MCF 10A (cell line): Measurements from ENCODE around the gene KIAA0753. TPM values are rescaled to one million over a fixed set of nuclear protein-coding genes. Genes with fewer than 3 reads are reported as not detected.

Source experiments
- BruUV-seq: library from RNA; stranded (reverse); fragments of 400-500 nt; replicated peaks from 2 replicates; lab custom pipeline; 2021; lab: Mats Ljungman, UMichigan
- CTCF ChIA-PET: fragments of 300-600 bp; sonication (Branson Sonifier 250); formaldehyde crosslinking; extraction: SDS; loops from one replicate; lab custom pipeline; 2021; ENCODE audit warnings: antibody characterized with exemption, inconsistent platforms; lab: Yijun Ruan, JAX
- POLR2A ChIA-PET: fragments of 300-600, 350-650 bp; sonication (Branson Sonifier 250); formaldehyde crosslinking; extraction: SDS; loops from one replicate; lab custom pipeline; 2020; ENCODE audit warnings: antibody characterized with exemption, inconsistent platforms; lab: Yijun Ruan, JAX
- DNase-seq: peaks from one replicate; pipeline ENCODE4 v3.0.0-alpha.2; 2018; ENCODE audit not compliant: unreplicated experiment
- H3K27ac Mint-ChIP-seq: one replicate; pipeline ENCODE4 v1.8.0; 2022; ENCODE audit warnings: mild to moderate bottlenecking, low read depth, mixed read lengths; ENCODE audit not compliant: unreplicated experiment
- H3K27me3 Mint-ChIP-seq: one replicate; pipeline ENCODE4 v1.8.0; 2022; ENCODE audit warnings: mixed read lengths; ENCODE audit not compliant: insufficient read depth, unreplicated experiment
- H3K36me3 Mint-ChIP-seq: one replicate; pipeline ENCODE4 v1.8.0; 2022; ENCODE audit warnings: mild to moderate bottlenecking, moderate library complexity, mixed read lengths; ENCODE audit not compliant: insufficient read depth, unreplicated experiment
- H3K4me1 Mint-ChIP-seq: one replicate; pipeline ENCODE4 v1.8.0; 2022; ENCODE audit warnings: mixed read lengths; ENCODE audit not compliant: insufficient read depth, unreplicated experiment
- H3K4me3 Mint-ChIP-seq: one replicate; pipeline ENCODE4 v1.8.0; 2022; ENCODE audit warnings: mild to moderate bottlenecking, moderate library complexity, mixed read lengths; ENCODE audit not compliant: unreplicated experiment
- H3K9me3 Mint-ChIP-seq: one replicate; pipeline ENCODE4 v1.8.0; 2022; ENCODE audit warnings: mixed read lengths; ENCODE audit not compliant: unreplicated experiment
- intact Hi-C: fragments of 100-400 bp; cut with micrococcal nuclease; formaldehyde crosslinking; loops from 2 replicates; pipeline ENCODE4 v1.14.1; 2022
- total RNA-seq: library from RNA; stranded (reverse); gene quantifications from 2 replicates; pipeline ENCODE4 v1.2.3, GENCODE V29; 2022
- TF ChIP-seq, protein P1 (sequence below): fragments of 200-600 bp; IDR thresholded peaks from one replicate; pipeline ENCODE4 v1.8.0; 2022; ENCODE audit warnings: antibody characterized with exemption, mild to moderate bottlenecking; ENCODE audit not compliant: unreplicated experiment

Gene KIAA0753
- total RNA-seq, 1 experiment from 2014 or later: 22.8 TPM

GRCh38 chr17:6548578-6549330, 91.8 kb downstream of the KIAA0753 start:
- Mint-ChIP-seq H3K4me3 (no peak overlapping the region), H3K27me3 (no peaks in the 10 kb centered on the region), H3K36me3 (peaks cover 4% of the 10 kb centered on the region), H3K9me3 (no peaks in the 10 kb centered on the region), H3K4me1 (peaks cover 42% of the 10 kb centered on the region), H3K27ac (no peak overlapping the region)
- CTCF ChIA-PET: interaction anchor here (0.7 to 1.0 kb wide), 3 partner anchors 9 to 77 kb away, joined by 3 read pairs; no protein-coding TSS in a partner anchor
- intact Hi-C loops: no loop called here
- DNase-seq: no peak
- TF ChIP-seq, protein P1, sequence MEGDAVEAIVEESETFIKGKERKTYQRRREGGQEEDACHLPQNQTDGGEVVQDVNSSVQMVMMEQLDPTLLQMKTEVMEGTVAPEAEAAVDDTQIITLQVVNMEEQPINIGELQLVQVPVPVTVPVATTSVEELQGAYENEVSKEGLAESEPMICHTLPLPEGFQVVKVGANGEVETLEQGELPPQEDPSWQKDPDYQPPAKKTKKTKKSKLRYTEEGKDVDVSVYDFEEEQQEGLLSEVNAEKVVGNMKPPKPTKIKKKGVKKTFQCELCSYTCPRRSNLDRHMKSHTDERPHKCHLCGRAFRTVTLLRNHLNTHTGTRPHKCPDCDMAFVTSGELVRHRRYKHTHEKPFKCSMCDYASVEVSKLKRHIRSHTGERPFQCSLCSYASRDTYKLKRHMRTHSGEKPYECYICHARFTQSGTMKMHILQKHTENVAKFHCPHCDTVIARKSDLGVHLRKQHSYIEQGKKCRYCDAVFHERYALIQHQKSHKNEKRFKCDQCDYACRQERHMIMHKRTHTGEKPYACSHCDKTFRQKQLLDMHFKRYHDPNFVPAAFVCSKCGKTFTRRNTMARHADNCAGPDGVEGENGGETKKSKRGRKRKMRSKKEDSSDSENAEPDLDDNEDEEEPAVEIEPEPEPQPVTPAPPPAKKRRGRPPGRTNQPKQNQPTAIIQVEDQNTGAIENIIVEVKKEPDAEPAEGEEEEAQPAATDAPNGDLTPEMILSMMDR: no peak
- POLR2A ChIA-PET: interaction anchor here (0.8 to 6.3 kb wide), 2 partner anchors 17 to 42 kb away, joined by 3 to 45 read pairs; no protein-coding TSS in a partner anchor
- no TSS peak for BruUV-seq

GRCh38 chr17:6548034-6548433, 92.5 kb downstream of the KIAA0753 start:
- Mint-ChIP-seq H3K27me3 (no peaks in the 10 kb centered on the region), H3K4me1 (peaks cover 37% of the 10 kb centered on the region), H3K36me3 (peaks cover 4% of the 10 kb centered on the region), H3K27ac (no peak overlapping the region), H3K9me3 (no peaks in the 10 kb centered on the region), H3K4me3 (no peak overlapping the region)
- CTCF ChIA-PET: interaction anchor here (0.6 to 1.0 kb wide), 3 partner anchors 8 to 76 kb away, joined by 3 read pairs; no protein-coding TSS in a partner anchor
- intact Hi-C loops: no loop called here
- POLR2A ChIA-PET: interaction anchor here (0.8 to 6.3 kb wide), 2 partner anchors 18 to 41 kb away, joined by 3 to 45 read pairs; no protein-coding TSS in a partner anchor
- BruUV-seq: no TSS peak
- TF ChIP-seq, protein P1: no peak
- DNase-seq: no peak

DNA sequence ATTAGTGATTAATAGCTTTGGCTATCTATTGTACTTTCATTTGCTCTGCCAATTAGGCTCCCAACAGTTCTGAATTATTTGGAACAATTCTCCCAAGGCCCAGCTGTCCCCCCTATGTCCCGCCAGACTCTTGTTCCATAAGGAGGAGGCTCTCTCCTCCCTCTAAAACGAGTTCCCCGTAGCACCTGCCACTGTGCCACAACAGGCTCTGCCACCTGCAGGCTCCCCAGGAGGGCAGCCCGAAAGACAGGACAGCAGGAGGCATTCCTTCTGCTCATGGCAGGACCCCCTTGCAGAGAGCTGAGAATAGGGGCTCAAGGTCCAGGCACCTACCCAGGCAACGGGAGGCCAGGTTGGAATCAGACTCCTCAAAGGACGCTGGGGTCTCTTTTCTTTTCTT, 93.2 kb downstream of the KIAA0753 start:
- CTCF ChIA-PET: interaction anchor here (0.5 to 0.6 kb wide), 2 partner anchors 22 to 102 kb away, joined by 3 read pairs; no protein-coding TSS in a partner anchor
- BruUV-seq: no TSS peak
- Mint-ChIP-seq H3K36me3 (peaks cover 7% of the 10 kb centered on the region), H3K27me3 (no peaks in the 10 kb centered on the region), H3K9me3 (no peaks in the 10 kb centered on the region), H3K27ac (no peak overlapping the region), H3K4me1 (peaks cover 31% of the 10 kb centered on the region), H3K4me3 (no peak overlapping the region)
- POLR2A ChIA-PET: no interaction called here
- intact Hi-C loops: no loop called here
- no peak for DNase-seq
- TF ChIP-seq, protein P1: no peak

DNA sequence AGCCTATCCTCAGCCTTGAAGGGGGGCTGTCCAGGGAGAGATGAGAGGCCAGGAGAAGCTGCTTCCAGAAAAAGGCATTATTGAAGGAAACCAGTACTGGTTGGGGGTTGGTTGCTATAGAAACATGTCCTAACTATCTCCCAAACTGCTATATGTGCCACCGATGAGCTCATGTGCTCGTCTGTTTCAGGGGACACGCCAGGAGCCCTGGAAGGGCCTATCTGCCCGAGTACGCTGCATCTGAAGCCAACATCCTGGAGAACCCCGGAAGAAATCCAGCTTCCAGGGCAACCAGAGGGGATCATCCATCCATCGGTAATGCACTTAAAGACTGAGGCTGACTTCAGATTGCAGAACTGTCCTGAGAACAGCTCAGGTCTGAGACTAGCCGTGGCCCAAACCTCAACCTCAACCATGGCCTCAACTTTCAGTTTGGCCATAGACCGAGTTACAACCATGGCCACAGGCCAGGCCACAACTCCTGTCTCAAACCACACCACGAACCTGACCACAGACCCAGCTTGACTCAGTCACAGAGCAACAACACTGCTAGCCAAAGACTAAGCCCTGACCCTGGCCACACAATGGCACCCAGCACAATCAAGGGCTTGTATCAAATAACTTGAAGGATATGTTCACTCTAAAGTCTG, 94.3 kb downstream of the KIAA0753 start:
- BruUV-seq: no TSS peak
- H3K27me3 Mint-ChIP-seq: no peaks in the 10 kb centered on the region
- ChIA-PET CTCF (no interaction called here), POLR2A (interaction anchor here (0.6 kb wide), 1 partner anchor 57 kb away, joined by 3 read pairs; no protein-coding TSS in a partner anchor)
- H3K36me3 Mint-ChIP-seq: peaks cover 8% of the 10 kb centered on the region
- H3K27ac Mint-ChIP-seq: no peak overlapping the region
- no peaks in the 10 kb centered on the region for H3K9me3 Mint-ChIP-seq
- H3K4me1 Mint-ChIP-seq: peaks cover 20% of the 10 kb centered on the region
- intact Hi-C loops: no loop called here
- peak; percentile 39 for DNase-seq
- H3K4me3 Mint-ChIP-seq: no peak overlapping the region
- TF ChIP-seq, protein P1: no peak
